ENCODE measurements around the gene EXTL1. TPM values are rescaled to one million over a fixed set of nuclear protein-coding genes. Genes with fewer than 3 reads are reported as not detected.

Gene EXTL1
- total RNA-seq, 1 experiment from 2014 or later, result 0.15 TPM

DNA sequence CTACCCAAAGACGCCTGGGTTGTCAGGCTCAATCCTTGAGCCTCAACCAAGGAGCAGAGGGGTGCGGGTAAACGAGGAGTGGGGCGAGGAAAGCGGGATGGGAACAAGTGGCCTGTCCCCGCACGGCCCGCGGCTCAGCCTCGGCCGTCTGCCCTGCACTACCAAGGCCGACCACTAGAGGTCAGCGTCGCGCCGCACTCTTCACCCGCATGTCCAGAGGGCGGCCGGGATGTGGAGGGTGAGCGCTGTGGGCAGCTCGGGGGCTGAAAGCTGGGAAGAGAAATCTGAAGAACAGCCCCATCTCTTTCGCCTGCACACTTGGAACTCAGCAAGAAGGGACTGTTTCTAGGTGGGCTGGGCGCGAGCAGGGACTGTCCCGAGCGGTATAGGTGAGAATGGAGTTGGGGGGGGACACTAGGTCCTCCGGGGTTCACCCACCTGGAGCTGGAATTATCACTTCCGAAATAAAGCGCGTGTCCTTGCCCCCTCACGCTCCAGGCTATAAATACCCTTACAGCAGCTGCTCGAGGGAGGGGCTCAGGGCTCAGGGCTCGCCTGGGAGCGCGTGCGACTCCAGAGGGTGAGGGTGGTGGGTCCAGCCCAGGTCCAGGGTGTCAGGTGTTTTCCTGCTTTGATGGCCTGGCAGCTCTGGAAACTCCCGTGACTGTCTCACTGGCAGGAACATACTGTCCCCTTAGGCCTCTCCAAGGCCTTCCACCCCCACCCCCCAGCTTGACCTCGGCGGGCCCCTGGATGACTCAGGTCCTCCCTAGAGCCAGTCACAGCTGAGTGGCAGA is 14.6 kb downstream of the EXTL1 start:
- no peaks in the 10 kb centered on the region for H3K27me3 ChIP-seq (ENCODE audit: insufficient read depth, low read length)
- DNase-seq (ENCODE audit: low read depth, low spot score) (peak; percentile 26), ATAC-seq (peak; percentile 85)
- peak overlapping the region; percentile 100 for H3K4me2 ChIP-seq (ENCODE audit: low read length)
- peak overlapping the region; percentile 86 for H3K9ac ChIP-seq (ENCODE audit: low read length)
- H3K4me3 ChIP-seq (replicated peaks in 1 of 2; ENCODE audit: low read depth in 1 of 2, low read length in 2 of 2), result peak overlapping the region; percentile 91 to 98
- no peaks in the 10 kb centered on the region for H3K79me2 ChIP-seq (ENCODE audit: insufficient read depth, low read length)
- H3K36me3 ChIP-seq (ENCODE audit: control insufficient read depth in 1 of 2, insufficient read depth in 2 of 2, low read length in 2 of 2), result no peaks in the 10 kb centered on the region
- no peaks in the 10 kb centered on the region for H3K9me2 ChIP-seq (ENCODE audit: insufficient read depth)
- RAD21 ChIA-PET (ENCODE audit: low non-redundant PET in 1 of 2, low total read pairs in 2 of 2, uncharacterized antibody in 2 of 2, unreplicated experiment in 2 of 2), result interaction anchor here (0.6 to 2.1 kb wide), 4 partner anchors 65 to 355 kb away, joined by 3 to 12 read pairs (median 4); no protein-coding TSS in a partner anchor
- H3K9me3 ChIP-seq (ENCODE audit: control insufficient read depth in 1 of 2, insufficient read depth in 1 of 2, low read depth in 1 of 2, low read length in 2 of 2), result no peaks in the 10 kb centered on the region
- POLR2A ChIA-PET, result interaction anchor here (0.6 to 1.5 kb wide), 3 partner anchors 102 to 297 kb away, joined by 3 to 5 read pairs (median 3); no protein-coding TSS in a partner anchor
- CTCF ChIA-PET, result interaction anchor here (0.6 to 3.8 kb wide), 20 partner anchors 9 to 381 kb away, joined by 3 to 60 read pairs (median 4); partner anchors contain the start of genes CEP85, PDIK1L, SLC30A2 and ZNF593
- peak overlapping the region; percentile 73; the same call in 1 of the 2 replicates for H3K27ac ChIP-seq (ENCODE audit: low read depth, low read length)
- BruUV-seq (replicated peaks), result no TSS peak
- no peaks in the 10 kb centered on the region for H4K20me1 ChIP-seq (ENCODE audit: insufficient read depth)
- intact Hi-C loops (cut with micrococcal nuclease), result loop anchor here (1.0 to 5.0 kb wide), 6 partner anchors 75 to 356 kb away; partner anchors contain the start of genes C1orf232, PDIK1L and ZNF593
- peak overlapping the region; percentile 95 for H2AFZ ChIP-seq (ENCODE audit: low read depth, low read length, poor library complexity, severe bottlenecking)
- H3K4me1 ChIP-seq (ENCODE audit: control insufficient read depth in 1 of 2, insufficient read depth in 2 of 2, low read length in 2 of 2), result peaks cover 11 to 27% of the 10 kb centered on the region in 2 experiments
- TF ChIP-seq FOSL1 (IDR thresholded peaks at IDR 0.05; ENCODE audit: low read depth), result no peak
- TF ChIP-seq, protein P1, sequence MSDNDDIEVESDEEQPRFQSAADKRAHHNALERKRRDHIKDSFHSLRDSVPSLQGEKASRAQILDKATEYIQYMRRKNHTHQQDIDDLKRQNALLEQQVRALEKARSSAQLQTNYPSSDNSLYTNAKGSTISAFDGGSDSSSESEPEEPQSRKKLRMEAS (IDR thresholded peaks at IDR 0.05), result no peak
- TF ChIP-seq EZH2 (IDR thresholded peaks at IDR 0.05), result no peak
- no peak for TF ChIP-seq SIN3A (IDR thresholded peaks at IDR 0.05; ENCODE audit: low read depth)
- no peak for TF ChIP-seq EZH2phosphoT487 (IDR thresholded peaks at IDR 0.05; ENCODE audit: borderline replicate concordance)
- TF ChIP-seq EGR1 (IDR thresholded peaks at IDR 0.05; ENCODE audit: low read depth), result no peak
- TF ChIP-seq, protein P2, sequence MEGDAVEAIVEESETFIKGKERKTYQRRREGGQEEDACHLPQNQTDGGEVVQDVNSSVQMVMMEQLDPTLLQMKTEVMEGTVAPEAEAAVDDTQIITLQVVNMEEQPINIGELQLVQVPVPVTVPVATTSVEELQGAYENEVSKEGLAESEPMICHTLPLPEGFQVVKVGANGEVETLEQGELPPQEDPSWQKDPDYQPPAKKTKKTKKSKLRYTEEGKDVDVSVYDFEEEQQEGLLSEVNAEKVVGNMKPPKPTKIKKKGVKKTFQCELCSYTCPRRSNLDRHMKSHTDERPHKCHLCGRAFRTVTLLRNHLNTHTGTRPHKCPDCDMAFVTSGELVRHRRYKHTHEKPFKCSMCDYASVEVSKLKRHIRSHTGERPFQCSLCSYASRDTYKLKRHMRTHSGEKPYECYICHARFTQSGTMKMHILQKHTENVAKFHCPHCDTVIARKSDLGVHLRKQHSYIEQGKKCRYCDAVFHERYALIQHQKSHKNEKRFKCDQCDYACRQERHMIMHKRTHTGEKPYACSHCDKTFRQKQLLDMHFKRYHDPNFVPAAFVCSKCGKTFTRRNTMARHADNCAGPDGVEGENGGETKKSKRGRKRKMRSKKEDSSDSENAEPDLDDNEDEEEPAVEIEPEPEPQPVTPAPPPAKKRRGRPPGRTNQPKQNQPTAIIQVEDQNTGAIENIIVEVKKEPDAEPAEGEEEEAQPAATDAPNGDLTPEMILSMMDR (IDR thresholded peaks at IDR 0.05 in 2 of 3, conservative IDR thresholded peaks at IDR 0.05 in 1 of 3; ENCODE audit: borderline replicate concordance in 1 of 3, insufficient read depth in 1 of 3, low read depth in 2 of 3, low read length in 2 of 3), result peak; percentile 86 to 98 (median 96)
- TF ChIP-seq YY1 (IDR thresholded peaks at IDR 0.05; ENCODE audit: extremely low read depth, insufficient replicate concordance, low read depth, low read length), result peak; percentile 13
- no peak for TF ChIP-seq SRF (IDR thresholded peaks at IDR 0.05; ENCODE audit: low read depth)
- TF ChIP-seq ZNF274 (IDR thresholded peaks at IDR 0.05; ENCODE audit: low read depth, low read length), result no peak
- no peak for TF ChIP-seq CEBPB (IDR thresholded peaks at IDR 0.05; ENCODE audit: low read depth)
- peak; percentile 95 for TF ChIP-seq RAD21 (IDR thresholded peaks at IDR 0.05; ENCODE audit: low read depth)
- no peak for TF ChIP-seq SP1 (IDR thresholded peaks at IDR 0.05; ENCODE audit: low read depth)
- TF ChIP-seq JUND (IDR thresholded peaks at IDR 0.05), result no peak
- TF ChIP-seq CBX3 (IDR thresholded peaks at IDR 0.05; ENCODE audit: low read depth), result no peak
- TF ChIP-seq POLR2AphosphoS5 (IDR thresholded peaks at IDR 0.05; ENCODE audit: low read depth, low read length), result no peak
- TF ChIP-seq TCF7L2 (IDR thresholded peaks at IDR 0.05; ENCODE audit: borderline replicate concordance, extremely low read depth, insufficient read depth, insufficient read length), result no peak
- no peak for TF ChIP-seq POLR2A (IDR thresholded peaks at IDR 0.05; ENCODE audit: borderline replicate concordance, extremely low read depth, insufficient read depth, insufficient read length)
- no peak for TF ChIP-seq ELF1 (IDR thresholded peaks at IDR 0.05; ENCODE audit: borderline replicate concordance, low read depth)
- TF ChIP-seq, protein P3, sequence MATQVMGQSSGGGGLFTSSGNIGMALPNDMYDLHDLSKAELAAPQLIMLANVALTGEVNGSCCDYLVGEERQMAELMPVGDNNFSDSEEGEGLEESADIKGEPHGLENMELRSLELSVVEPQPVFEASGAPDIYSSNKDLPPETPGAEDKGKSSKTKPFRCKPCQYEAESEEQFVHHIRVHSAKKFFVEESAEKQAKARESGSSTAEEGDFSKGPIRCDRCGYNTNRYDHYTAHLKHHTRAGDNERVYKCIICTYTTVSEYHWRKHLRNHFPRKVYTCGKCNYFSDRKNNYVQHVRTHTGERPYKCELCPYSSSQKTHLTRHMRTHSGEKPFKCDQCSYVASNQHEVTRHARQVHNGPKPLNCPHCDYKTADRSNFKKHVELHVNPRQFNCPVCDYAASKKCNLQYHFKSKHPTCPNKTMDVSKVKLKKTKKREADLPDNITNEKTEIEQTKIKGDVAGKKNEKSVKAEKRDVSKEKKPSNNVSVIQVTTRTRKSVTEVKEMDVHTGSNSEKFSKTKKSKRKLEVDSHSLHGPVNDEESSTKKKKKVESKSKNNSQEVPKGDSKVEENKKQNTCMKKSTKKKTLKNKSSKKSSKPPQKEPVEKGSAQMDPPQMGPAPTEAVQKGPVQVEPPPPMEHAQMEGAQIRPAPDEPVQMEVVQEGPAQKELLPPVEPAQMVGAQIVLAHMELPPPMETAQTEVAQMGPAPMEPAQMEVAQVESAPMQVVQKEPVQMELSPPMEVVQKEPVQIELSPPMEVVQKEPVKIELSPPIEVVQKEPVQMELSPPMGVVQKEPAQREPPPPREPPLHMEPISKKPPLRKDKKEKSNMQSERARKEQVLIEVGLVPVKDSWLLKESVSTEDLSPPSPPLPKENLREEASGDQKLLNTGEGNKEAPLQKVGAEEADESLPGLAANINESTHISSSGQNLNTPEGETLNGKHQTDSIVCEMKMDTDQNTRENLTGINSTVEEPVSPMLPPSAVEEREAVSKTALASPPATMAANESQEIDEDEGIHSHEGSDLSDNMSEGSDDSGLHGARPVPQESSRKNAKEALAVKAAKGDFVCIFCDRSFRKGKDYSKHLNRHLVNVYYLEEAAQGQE (IDR thresholded peaks at IDR 0.05; ENCODE audit: low read depth), result no peak
- TF ChIP-seq, protein P4, sequence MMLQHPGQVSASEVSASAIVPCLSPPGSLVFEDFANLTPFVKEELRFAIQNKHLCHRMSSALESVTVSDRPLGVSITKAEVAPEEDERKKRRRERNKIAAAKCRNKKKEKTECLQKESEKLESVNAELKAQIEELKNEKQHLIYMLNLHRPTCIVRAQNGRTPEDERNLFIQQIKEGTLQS (IDR thresholded peaks at IDR 0.05), result no peak
